ENCODE data around the gene LRRC73. TPM values are rescaled to one million over a fixed set of nuclear protein-coding genes. Genes with fewer than 3 reads are reported as not detected.
"Not testable (repeated sequence)": the region's sequence is repeated elsewhere in the genome, so short reads cannot be mapped to it uniquely, and the experiment has no call there.

LRRC73 gene, protein sequence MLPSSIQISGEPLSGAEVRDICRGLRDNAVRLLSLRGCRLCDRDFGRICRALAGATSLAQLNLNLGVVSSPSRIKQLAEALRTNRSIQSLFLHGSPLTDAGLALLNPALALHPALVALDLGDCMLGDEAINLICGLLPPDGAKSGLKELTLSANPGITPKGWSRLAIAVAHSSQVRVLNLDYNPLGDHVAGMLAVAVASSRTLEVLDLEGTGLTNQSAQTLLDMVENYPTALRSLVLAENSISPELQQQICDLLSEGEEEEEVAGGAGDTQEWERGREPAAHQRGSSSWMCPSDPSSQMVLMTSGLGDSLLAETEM
- total RNA-seq, result 1 to 10 TPM; 2.0 to 4.8 TPM
- polyA plus RNA-seq, result 1 to 10 TPM in 1 of 2 donors, under 1 TPM in 1; 0.87 to 1.8 TPM
- long read RNA-seq, donor 1, partial matches to known transcripts, result 0 of 1 reads
- long read RNA-seq, donor 1, other reads (novel, unspliced or antisense), result 0 of 1 reads
- long read RNA-seq, donor 2, partial matches to known transcripts, result 0 of 1 reads
- long read RNA-seq, donor 2, other reads (novel, unspliced or antisense), result 0 of 1 reads
- long read RNA-seq, donor 3, partial matches to known transcripts, result 0 of 3 reads
- long read RNA-seq, donor 3, other reads (novel, unspliced or antisense), result 0 of 3 reads
- long read RNA-seq, donor 4, partial matches to known transcripts, result 0 of 1 reads
- long read RNA-seq, donor 4, other reads (novel, unspliced or antisense), result 0 of 1 reads
- long read RNA-seq, donor 5, partial matches to known transcripts, result 0 of 1 reads
- long read RNA-seq, donor 5, other reads (novel, unspliced or antisense), result 0 of 1 reads

DNA sequence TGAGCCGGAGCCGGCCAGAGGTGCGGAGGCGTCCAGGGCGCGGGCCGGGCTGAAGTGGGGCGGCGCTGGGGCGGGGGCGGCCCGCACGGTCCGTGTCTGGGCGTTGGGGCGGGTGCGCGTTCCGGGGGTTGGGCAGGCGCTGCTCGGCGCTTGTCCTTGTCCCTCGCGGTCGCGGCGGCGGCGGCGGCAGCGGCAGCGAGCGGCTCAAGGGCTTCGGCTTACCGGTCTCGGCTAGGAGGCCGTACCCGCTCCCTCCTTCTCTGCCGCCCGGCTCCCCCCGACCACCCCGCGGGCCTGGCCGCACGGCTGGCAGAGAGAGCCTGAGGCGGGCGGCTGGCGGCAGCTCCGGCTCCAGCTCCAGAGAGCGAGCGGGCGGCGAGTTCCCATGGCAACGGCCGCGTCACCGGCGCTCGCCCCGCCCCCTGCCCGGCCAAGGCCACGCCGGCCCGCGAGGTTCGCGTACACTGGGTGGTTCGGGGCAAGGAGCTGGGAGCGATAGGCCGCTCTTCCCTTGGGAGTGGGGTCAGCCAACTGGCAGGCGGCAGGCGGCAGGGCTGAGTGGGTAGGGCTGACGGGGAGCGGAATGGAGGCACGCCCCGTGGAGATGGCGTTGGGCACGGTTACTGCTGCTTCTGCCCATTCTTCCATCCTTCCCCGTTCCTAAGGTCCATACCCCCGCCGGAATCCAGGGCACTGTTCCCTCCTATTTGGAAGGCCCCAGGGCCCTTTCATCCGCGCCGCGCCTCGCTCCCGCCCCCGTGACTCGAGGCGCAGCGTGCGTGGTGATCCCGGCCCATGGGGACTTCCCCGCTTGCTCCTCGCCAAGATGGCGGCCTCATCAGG lies at the start of gene LRRC73:
LRRC73 (minus strand) TSS at position 363 of the 843 bp plus-strand sequence. CDS start 561 bp downstream, outside the sequence.
- TF ChIP-seq, protein P1, sequence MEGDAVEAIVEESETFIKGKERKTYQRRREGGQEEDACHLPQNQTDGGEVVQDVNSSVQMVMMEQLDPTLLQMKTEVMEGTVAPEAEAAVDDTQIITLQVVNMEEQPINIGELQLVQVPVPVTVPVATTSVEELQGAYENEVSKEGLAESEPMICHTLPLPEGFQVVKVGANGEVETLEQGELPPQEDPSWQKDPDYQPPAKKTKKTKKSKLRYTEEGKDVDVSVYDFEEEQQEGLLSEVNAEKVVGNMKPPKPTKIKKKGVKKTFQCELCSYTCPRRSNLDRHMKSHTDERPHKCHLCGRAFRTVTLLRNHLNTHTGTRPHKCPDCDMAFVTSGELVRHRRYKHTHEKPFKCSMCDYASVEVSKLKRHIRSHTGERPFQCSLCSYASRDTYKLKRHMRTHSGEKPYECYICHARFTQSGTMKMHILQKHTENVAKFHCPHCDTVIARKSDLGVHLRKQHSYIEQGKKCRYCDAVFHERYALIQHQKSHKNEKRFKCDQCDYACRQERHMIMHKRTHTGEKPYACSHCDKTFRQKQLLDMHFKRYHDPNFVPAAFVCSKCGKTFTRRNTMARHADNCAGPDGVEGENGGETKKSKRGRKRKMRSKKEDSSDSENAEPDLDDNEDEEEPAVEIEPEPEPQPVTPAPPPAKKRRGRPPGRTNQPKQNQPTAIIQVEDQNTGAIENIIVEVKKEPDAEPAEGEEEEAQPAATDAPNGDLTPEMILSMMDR (IDR thresholded peaks at IDR 0.05; ENCODE audit: control extremely low read depth, extremely low read depth), result no peak
- peak; percentile 80 to 87 (median 84) for DNase-seq
- Histone ChIP-seq H3K9me3 (ENCODE audit: control insufficient read depth in 4 of 4, insufficient read depth in 3 of 4, low read length in 3 of 4) (no peaks in the 10 kb centered on the region), H3K4me1 (ENCODE audit: control insufficient read depth in 5 of 5, insufficient read depth in 5 of 5, low read length in 5 of 5) (peaks cover 0 to 24% (median 5%) of the 10 kb centered on the region in 5 donors), H3K27ac (ENCODE audit: low read depth in 1 of 2, low read length in 1 of 2) (peak within 1 kb of the TSS in 1 of 2 donors; percentile 24), H3K9ac (ENCODE audit: insufficient read depth in 1 of 2, low read length in 2 of 2) (no peak within 1 kb of the TSS), H3K27me3 (ENCODE audit: control insufficient read depth in 3 of 3, insufficient read depth in 3 of 3, low read length in 2 of 3) (peaks cover 0 to 14% (median 5%) of the 10 kb centered on the region in 3 donors), H3K36me3 (ENCODE audit: control insufficient read depth in 4 of 4, insufficient read depth in 4 of 4, low read length in 4 of 4) (peaks cover 6 to 29% (median 20%) of the 10 kb centered on the region in 4 donors), H3K4me3 (peak within 1 kb of the TSS; percentile 43)
- ATAC-seq (ENCODE audit: insufficient read depth, low FRiP score), result peak; percentile 88
- 9 to 17% methylated on average over 65 to 96 of the region's 96 CpGs for WGBS, 2 donors

DNA sequence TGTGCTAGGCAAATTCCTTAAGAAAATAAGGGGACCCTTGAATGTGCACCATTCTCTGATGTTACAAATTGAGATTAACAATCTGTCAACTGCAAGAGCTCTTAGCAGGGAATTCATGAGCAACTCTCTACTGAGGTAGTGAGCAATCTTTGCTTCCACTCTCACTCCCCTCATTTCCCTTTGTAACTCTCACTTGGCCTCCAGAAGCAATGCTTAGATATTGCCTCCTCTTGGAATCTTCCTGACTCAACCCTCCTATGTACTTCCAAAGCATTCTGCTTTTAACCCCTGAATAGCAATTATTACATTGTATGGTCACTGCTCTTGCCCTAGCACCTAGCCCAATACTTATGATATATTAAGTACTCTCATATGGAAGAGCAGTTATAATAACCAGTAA lies 49.2 kb upstream of the LRRC73 start:
- TF ChIP-seq, protein P1 (IDR thresholded peaks at IDR 0.05; ENCODE audit: control extremely low read depth, extremely low read depth), result no peak
- ATAC-seq (ENCODE audit: insufficient read depth, low FRiP score), result no peak
- Histone ChIP-seq H3K4me1 (ENCODE audit: control insufficient read depth in 5 of 5, insufficient read depth in 5 of 5, low read length in 5 of 5) (no peaks in the 10 kb centered on the region), H3K27ac (ENCODE audit: low read depth in 1 of 2, low read length in 1 of 2) (no peak overlapping the region), H3K9me3 (ENCODE audit: control insufficient read depth in 4 of 4, insufficient read depth in 3 of 4, low read length in 3 of 4) (no peaks in the 10 kb centered on the region), H3K27me3 (ENCODE audit: control insufficient read depth in 3 of 3, insufficient read depth in 3 of 3, low read length in 2 of 3) (no peaks in the 10 kb centered on the region), H3K9ac (ENCODE audit: insufficient read depth in 1 of 2, low read length in 2 of 2) (no peak overlapping the region), H3K4me3 (no peak overlapping the region), H3K36me3 (ENCODE audit: control insufficient read depth in 4 of 4, insufficient read depth in 4 of 4, low read length in 4 of 4) (peaks cover 28 to 57% (median 36%) of the 10 kb centered on the region in 4 donors)
- no peak for DNase-seq

DNA sequence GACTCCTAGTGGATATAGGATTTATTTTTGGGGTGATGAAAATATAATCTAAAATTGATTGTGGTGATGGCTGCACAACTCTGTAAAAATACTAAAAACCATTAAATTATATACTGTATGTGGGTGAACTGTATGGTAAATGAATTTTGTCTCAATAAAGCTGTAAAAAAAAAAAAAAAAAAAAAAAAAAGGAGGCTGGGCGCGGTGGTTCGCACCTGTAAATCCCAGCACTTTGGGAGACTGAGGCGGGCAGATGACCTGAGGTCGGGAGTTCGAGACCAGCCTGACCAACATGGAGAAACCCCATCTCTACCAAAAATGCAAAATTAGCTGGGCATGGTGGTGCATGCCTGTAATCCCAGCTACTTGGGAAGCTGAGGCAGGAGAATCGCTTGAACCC lies 47.5 kb upstream of the LRRC73 start:
- H3K36me3 ChIP-seq (ENCODE audit: control insufficient read depth in 4 of 4, insufficient read depth in 4 of 4, low read length in 4 of 4), result peaks cover 32 to 44% (median 35%) of the 10 kb centered on the region in 4 donors
- H3K9ac ChIP-seq (ENCODE audit: insufficient read depth in 1 of 2, low read length in 2 of 2); H3K27ac ChIP-seq (ENCODE audit: low read depth in 1 of 2, low read length in 1 of 2); H3K9me3 ChIP-seq (ENCODE audit: control insufficient read depth in 4 of 4, insufficient read depth in 3 of 4, low read length in 3 of 4); ATAC-seq (ENCODE audit: insufficient read depth, low FRiP score); H3K27me3 ChIP-seq (ENCODE audit: control insufficient read depth in 3 of 3, insufficient read depth in 3 of 3, low read length in 2 of 3); H3K4me1 ChIP-seq (ENCODE audit: control insufficient read depth in 5 of 5, insufficient read depth in 5 of 5, low read length in 5 of 5); DNase-seq; H3K4me3 ChIP-seq: not testable (repeated sequence)
- WGBS, 2 donors, result 95% methylated on average over 5 to 7 of the region's 7 CpGs

Data from lung (tissue), 16 donors.